ENCODE results near the gene CCDC106. TPM values are rescaled to one million over a fixed set of nuclear protein-coding genes. Genes with fewer than 3 reads are reported as not detected.

Gene CCDC106
- total RNA-seq, 2 donors from 2014 or later: 19.1 to 30.0 TPM

DNA sequence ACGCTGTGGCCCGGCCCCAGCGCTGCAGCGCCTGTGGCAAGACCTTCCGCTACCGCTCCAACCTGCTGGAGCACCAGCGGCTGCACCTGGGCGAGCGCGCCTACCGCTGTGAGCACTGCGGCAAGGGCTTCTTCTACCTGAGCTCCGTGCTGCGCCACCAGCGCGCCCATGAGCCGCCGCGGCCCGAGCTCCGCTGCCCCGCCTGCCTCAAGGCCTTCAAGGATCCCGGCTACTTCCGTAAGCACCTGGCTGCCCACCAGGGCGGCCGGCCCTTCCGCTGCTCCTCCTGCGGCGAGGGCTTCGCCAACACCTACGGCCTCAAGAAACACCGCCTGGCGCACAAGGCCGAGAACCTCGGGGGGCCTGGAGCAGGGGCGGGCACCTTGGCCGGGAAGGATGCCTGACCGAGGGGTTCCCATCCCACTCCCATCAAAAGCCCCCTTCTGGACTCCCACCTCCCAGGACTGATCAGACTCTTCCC, 31.6 kb upstream of the CCDC106 start:
- Histone ChIP-seq H3K27ac (no peak overlapping the region), H3K9me3 (no peaks in the 10 kb centered on the region), H3K27me3 (no peaks in the 10 kb centered on the region), H3K36me3 (peaks cover 31% of the 10 kb centered on the region), H3K4me3 (no peak overlapping the region), H3K4me1 (peaks cover 0 to 19% of the 10 kb centered on the region in 2 donors)
- DNase-seq (ENCODE audit: low spot score): no peak
- TF ChIP-seq, protein P1, sequence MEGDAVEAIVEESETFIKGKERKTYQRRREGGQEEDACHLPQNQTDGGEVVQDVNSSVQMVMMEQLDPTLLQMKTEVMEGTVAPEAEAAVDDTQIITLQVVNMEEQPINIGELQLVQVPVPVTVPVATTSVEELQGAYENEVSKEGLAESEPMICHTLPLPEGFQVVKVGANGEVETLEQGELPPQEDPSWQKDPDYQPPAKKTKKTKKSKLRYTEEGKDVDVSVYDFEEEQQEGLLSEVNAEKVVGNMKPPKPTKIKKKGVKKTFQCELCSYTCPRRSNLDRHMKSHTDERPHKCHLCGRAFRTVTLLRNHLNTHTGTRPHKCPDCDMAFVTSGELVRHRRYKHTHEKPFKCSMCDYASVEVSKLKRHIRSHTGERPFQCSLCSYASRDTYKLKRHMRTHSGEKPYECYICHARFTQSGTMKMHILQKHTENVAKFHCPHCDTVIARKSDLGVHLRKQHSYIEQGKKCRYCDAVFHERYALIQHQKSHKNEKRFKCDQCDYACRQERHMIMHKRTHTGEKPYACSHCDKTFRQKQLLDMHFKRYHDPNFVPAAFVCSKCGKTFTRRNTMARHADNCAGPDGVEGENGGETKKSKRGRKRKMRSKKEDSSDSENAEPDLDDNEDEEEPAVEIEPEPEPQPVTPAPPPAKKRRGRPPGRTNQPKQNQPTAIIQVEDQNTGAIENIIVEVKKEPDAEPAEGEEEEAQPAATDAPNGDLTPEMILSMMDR (IDR thresholded peaks at IDR 0.05): no peak

DNA sequence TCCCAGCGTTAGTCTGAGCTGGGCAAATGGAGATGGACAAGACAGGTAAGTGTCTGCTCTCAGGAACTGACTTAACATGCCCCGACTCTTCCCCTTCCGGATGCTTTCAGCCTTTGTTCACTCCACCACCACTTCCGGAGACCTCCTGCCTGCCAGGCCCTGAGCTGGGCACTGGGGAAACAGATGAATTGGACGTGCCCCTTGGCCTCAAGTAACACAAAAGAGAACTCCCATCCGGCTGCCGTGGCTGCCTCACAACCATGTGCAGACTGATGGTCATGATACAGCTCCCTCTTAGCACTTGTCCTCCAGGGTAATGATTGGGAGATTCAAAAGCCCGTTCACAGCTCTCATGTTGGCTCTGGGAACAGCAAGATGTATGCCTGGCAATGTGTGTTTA, 30.6 kb upstream of the CCDC106 start:
- H3K36me3 ChIP-seq: peaks cover 31% of the 10 kb centered on the region
- no peak for DNase-seq (ENCODE audit: low spot score)

DNA sequence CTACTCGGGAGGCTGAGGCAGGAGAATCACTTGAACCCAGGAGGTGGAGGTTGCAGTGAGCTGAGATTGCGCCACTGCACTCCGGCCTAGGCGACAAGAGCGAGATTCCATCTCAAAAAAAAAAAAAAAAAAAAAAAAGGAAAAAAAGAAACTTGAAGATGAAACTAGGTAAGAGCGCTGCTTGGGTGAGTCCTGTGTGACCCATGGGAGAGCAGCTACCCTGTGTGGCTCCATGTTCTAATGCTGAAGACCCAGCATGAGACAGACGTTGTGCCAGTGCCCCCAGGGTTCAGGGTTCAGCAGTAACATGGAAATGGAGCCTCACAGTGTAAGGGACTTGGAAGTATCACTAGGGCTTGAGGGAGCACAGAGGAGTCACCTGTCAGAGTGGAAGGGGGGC, 29.6 kb upstream of the CCDC106 start:
- Histone ChIP-seq H3K27me3 (no peaks in the 10 kb centered on the region), H3K9me3 (no peaks in the 10 kb centered on the region), H3K4me3 (no peak overlapping the region), H3K36me3 (peaks cover 31% of the 10 kb centered on the region), H3K4me1 (peaks cover 0 to 9% of the 10 kb centered on the region in 2 donors), H3K27ac (no peak overlapping the region)
- TF ChIP-seq, protein P1 (IDR thresholded peaks at IDR 0.05): no peak
- no peak for DNase-seq (ENCODE audit: low spot score)

More for the DNA sequence above, 30.6 kb upstream of the CCDC106 start:
- Histone ChIP-seq H3K4me1 (peaks cover 0 to 9% of the 10 kb centered on the region in 2 donors), H3K9me3 (no peaks in the 10 kb centered on the region), H3K27ac (no peak overlapping the region), H3K4me3 (no peak overlapping the region), H3K27me3 (no peaks in the 10 kb centered on the region)
- TF ChIP-seq, protein P1 (IDR thresholded peaks at IDR 0.05): no peak

DNA sequence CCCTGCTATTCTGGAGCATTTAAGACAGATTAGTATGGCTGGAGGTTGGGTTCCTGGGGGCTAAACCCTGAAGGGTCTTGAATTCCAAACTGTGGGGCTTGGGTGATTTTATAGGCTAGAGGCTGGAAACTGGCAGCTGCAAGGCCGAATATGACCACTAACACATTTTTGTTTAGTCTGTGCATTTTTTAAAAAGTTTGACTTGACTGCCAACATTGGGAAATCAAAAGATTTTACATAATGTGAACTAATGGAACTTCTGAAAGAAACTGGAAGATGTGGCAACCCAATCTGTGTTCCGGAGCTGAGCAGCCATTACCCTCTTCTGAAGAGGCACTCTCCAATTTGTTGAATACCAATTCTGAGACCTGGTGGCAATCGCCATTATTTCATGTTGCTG, 28.7 kb upstream of the CCDC106 start:
- TF ChIP-seq, protein P1 (IDR thresholded peaks at IDR 0.05): no peak
- Histone ChIP-seq H3K27me3 (no peaks in the 10 kb centered on the region), H3K36me3 (peaks cover 31% of the 10 kb centered on the region), H3K9me3 (no peaks in the 10 kb centered on the region), H3K4me3 (no peak overlapping the region), H3K27ac (no peak overlapping the region), H3K4me1 (peaks cover 0 to 15% of the 10 kb centered on the region in 2 donors)
- no peak for DNase-seq (ENCODE audit: low spot score)

DNA sequence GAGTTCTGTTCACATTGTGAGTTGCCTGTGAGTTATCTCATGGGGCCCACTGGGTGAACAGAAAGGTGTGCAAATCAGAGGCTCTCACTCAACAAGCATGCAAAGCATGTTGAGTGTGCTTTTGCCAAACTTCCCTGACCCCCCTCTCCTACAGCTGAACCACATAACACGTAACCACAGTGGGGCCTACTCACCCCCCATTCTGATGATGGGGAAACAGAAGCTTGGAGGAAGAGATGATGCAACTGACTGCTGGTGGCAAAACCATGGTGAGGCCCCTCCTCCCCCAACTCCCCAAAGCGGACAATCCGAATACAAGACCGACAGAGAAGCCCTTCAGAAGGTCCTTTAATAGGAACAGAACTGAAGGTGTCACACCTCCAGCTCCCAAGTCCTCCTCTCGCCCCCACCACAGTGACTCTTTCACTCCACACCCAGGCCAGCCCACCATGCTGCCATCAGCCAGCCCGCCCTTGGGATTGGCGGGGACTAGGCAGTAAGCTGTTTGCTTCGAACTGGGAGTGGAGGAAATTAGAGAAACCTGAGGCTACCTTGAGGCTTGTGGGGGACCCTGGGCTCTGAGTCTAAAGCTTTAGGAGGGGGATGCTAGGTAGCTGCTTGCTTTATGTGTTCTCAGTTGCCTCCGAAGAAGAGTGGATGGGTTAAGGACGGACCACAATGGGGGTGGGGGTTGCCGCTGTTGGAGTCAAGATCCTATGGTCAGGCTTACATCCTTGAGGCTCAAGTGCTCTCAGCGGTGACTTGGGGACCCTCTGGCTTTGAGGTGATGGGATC, 27.4 kb upstream of the CCDC106 start:
- Histone ChIP-seq H3K9me3 (no peaks in the 10 kb centered on the region), H3K27ac (no peak overlapping the region), H3K4me1 (peaks cover 0 to 22% of the 10 kb centered on the region in 2 donors), H3K27me3 (no peaks in the 10 kb centered on the region), H3K4me3 (no peak overlapping the region), H3K36me3 (peaks cover 26% of the 10 kb centered on the region)
- TF ChIP-seq, protein P1 (IDR thresholded peaks at IDR 0.05): no peak
- no peak for DNase-seq (ENCODE audit: low spot score)

Measured in right atrium auricular region (tissue), 2 donors.